Measurements from ENCODE around the gene MMS19. TPM values are rescaled to one million over a fixed set of nuclear protein-coding genes. Genes with fewer than 3 reads are reported as not detected.

MMS19 gene
- total RNA-seq, 1 donor from 2014 or later = 93.2 TPM

DNA sequence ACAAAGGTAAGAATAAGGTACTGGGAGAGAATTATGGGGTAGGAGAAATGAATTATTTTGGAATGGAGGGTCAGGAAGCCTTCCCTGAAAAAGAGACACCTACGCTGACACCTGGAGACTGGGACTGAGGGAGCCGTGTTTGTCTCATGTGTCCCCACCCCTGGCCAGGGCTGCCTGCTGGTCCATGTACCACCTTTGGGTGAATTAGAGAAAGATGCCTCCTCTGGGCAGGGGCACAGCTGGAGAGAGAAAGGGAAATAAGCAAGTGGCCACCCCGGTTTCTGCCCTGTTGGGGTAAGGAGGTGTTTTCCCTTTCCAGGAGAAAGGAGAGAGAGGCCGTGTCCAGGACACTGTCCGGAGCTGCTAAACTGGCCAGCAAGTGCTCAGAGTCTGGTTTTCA lies 22.3 kb upstream of the MMS19 start:
- no peaks in the 10 kb centered on the region for H3K36me3 Mint-ChIP-seq (ENCODE audit: low read depth)
- H3K4me1 Mint-ChIP-seq (ENCODE audit: low read depth) = no peaks in the 10 kb centered on the region
- H3K27ac Mint-ChIP-seq = no peak overlapping the region
- no peak for DNase-seq (ENCODE audit: low spot score)
- no peaks in the 10 kb centered on the region for H3K9me3 Mint-ChIP-seq
- H3K4me3 Mint-ChIP-seq = no peak overlapping the region
- peaks cover 16% of the 10 kb centered on the region for H3K27me3 Mint-ChIP-seq (ENCODE audit: insufficient read depth)
- intact Hi-C loops (cut with micrococcal nuclease) = no loop called here

DNA sequence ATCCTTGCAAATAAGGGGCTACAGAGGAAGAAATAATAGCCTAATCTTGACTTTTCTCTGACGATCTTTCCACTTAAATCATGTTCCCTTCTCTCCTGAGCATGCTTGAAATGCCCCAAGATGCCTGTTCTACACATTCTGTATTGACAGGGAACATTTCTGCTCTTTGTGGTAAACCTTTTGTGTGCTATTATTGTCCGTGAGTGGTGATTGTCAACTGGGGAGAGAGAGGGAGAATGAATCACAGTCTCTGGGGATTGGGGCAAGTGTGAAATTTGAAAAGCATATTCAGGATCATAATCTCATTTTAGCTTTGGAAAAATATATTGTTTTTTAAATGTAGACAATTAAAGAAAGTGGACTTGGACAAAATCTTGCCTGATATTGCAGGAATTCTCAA lies 21.1 kb upstream of the MMS19 start:
- Mint-ChIP-seq H3K9me3 (no peaks in the 10 kb centered on the region), H3K27ac (no peak overlapping the region), H3K27me3 (ENCODE audit: insufficient read depth) (peaks cover 17% of the 10 kb centered on the region), H3K4me1 (ENCODE audit: low read depth) (no peaks in the 10 kb centered on the region), H3K4me3 (no peak overlapping the region), H3K36me3 (ENCODE audit: low read depth) (no peaks in the 10 kb centered on the region)
- intact Hi-C loops (cut with micrococcal nuclease) = no loop called here
- no peak for DNase-seq (ENCODE audit: low spot score)

DNA sequence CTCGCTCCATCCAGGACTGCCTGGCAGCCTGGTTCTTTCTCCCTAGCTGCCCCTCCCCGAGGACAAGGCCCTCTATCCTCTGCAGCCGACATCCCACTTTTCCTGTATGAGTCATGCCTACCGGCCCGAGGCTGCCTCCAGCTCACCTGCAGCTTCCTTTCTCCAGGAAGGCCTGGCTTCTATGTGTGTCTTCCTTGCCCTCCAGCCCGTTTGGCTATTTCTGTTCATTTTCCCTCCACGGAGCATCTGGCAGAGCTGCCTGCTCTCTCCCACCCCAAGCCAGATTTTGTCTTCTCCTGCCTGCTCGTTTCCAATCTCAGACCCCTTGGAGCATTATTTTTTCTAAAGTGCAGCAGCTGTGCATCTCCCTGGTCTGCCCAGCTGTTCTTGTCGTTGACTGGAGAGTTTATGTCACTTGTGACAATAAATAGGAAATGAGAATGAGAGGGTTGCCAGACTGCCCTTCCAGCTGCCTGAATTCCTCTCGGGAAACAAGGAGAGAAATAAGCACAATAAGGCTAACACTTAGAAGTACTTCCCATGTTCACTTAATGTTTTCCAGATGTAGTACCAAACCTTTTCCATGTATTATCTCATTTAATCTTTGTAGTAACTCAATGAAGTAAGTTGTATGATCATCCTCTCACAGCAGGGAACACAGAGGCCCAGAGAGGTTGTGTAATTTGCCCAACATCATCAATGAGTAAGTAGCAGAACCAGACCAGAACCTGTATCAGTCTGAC lies 20.2 kb upstream of the MMS19 start:
- H3K4me3 Mint-ChIP-seq = no peak overlapping the region

DNA sequence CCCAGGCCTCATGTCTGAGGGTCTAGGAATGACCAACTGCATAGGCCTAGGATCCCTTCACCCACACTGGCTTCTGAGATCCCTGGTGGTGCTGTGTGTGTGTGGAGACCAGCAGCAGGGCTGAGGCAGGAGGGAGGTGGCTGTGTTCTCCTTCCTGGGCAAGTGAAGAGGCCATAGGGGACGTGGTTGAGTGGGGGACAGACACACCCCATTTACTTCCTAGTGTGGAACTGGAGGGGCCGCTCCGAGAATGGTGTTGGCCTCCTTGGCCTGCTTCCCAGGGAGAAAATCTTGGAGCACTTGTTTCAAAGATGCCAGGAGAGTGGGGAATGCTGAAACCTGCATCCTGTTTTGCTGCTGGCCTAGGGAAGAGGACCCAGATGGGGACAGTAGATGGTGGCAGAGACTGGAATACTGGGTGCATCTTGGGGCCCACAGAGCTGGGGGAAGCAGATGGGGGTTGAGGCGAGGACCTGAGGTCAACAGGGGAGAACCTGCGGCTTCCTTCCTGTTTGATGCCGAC lies 19.6 kb upstream of the MMS19 start:
- peaks cover 19% of the 10 kb centered on the region for H3K27me3 Mint-ChIP-seq (ENCODE audit: insufficient read depth)
- DNase-seq (ENCODE audit: low spot score) = no peak
- H3K36me3 Mint-ChIP-seq (ENCODE audit: low read depth) = no peaks in the 10 kb centered on the region
- H3K4me3 Mint-ChIP-seq = no peak overlapping the region
- no peak overlapping the region for H3K27ac Mint-ChIP-seq
- intact Hi-C loops (cut with micrococcal nuclease) = no loop called here
- H3K9me3 Mint-ChIP-seq = no peaks in the 10 kb centered on the region
- no peaks in the 10 kb centered on the region for H3K4me1 Mint-ChIP-seq (ENCODE audit: low read depth)

More for the DNA sequence above, 20.2 kb upstream of the MMS19 start:
- Mint-ChIP-seq H3K27ac (no peak overlapping the region), H3K9me3 (no peaks in the 10 kb centered on the region), H3K27me3 (ENCODE audit: insufficient read depth) (peaks cover 19% of the 10 kb centered on the region), H3K4me1 (ENCODE audit: low read depth) (no peaks in the 10 kb centered on the region), H3K36me3 (ENCODE audit: low read depth) (no peaks in the 10 kb centered on the region)
- DNase-seq (ENCODE audit: low spot score) = no peak
- intact Hi-C loops (cut with micrococcal nuclease) = no loop called here

DNA sequence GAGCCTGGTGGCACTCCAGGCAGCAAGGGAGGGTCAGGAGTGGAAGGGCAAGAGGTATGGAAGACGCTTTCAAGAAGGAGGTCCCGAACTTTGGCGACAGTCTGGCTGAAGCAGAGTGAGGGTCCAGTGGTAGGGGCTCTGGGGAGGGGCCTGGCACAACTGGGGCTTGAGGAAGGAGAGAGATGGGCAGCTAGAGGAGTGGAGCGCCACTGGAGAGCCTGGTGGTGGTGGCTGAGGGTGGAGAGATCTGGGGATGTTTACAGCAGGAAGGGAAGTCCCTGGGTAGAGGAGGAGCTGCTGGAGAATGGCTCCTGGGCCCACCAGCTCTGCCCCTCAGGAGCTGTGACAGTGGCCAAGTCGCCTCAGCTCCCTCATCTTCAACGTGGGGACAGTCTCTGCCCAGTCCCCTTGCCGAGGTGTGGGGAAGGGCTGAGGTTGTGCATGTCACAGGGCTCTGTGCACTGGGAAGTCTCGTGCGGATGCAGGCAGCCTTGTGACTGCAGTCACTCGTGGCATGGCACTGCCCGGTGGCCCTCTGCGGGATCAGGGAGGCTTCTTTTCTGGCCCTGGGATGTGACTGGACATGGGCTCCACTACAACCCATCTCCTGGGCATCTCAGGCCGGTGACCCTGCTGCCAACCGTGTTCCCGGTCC lies 19.0 kb upstream of the MMS19 start:
- no peaks in the 10 kb centered on the region for H3K9me3 Mint-ChIP-seq
- intact Hi-C loops (cut with micrococcal nuclease) = no loop called here
- no peaks in the 10 kb centered on the region for H3K36me3 Mint-ChIP-seq (ENCODE audit: low read depth)
- H3K27me3 Mint-ChIP-seq (ENCODE audit: insufficient read depth) = peaks cover 16% of the 10 kb centered on the region
- H3K4me3 Mint-ChIP-seq = no peak overlapping the region
- no peak for DNase-seq (ENCODE audit: low spot score)
- no peak overlapping the region for H3K27ac Mint-ChIP-seq
- H3K4me1 Mint-ChIP-seq (ENCODE audit: low read depth) = no peaks in the 10 kb centered on the region

DNA sequence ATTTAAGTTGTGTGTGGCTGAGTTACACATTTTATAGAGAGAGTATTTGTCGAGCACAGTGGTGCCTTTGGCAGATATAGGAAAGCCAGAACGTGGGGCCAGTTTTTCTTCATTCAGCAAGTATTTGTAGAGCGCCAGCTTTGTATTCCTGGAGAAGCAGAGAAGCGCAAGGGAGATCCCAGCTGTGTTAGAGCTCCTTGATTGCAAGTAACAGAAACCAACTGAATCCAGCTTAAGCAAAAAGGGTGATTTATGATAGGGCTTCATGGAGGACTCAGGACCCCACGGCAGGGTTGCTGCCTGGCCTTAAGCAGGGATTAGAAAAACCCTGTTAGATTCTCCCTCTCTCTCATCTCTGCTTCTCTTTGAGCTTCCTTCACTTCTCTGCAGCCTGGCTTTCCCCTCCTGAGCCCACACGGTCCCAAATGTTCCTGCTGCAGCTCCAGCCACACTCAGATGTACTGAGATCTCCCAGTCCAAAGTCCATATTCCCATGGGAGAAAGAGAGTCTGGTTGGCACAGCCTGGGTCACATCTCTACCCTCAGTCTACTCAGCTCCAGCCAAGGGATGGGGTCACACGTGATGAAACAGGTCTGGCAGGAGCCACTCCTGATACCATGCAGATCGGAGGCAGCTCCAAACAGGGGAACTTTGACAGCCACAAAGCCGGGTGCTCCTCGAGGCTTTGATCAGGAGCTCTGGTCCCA lies 17.2 kb upstream of the MMS19 start:
- no peaks in the 10 kb centered on the region for H3K9me3 Mint-ChIP-seq
- DNase-seq (ENCODE audit: low spot score) = no peak
- H3K27ac Mint-ChIP-seq = no peak overlapping the region
- H3K4me1 Mint-ChIP-seq (ENCODE audit: low read depth) = no peaks in the 10 kb centered on the region
- no peaks in the 10 kb centered on the region for H3K36me3 Mint-ChIP-seq (ENCODE audit: low read depth)
- H3K27me3 Mint-ChIP-seq (ENCODE audit: insufficient read depth) = peaks cover 11% of the 10 kb centered on the region
- H3K4me3 Mint-ChIP-seq = no peak overlapping the region
- intact Hi-C loops (cut with micrococcal nuclease) = no loop called here

DNA sequence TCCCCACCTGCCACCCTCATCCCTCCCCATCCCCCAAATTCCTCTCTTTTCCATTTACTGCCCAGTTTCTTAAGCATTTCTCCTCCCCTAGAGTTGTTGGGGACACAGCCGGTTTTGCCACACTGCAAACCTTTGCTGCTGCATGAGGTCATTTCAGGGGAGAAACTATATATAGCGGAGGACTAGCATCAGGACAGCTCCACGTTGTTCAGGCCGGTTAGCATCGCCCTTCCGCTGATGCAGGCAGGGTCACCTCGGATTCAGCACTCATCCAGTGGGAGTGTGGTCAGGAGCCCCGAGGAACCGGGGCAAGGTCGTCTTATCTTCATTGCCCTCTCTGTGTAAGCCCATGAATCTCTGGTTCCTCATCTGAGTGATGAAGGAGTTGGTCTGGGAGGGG lies 16.1 kb upstream of the MMS19 start:
- no peaks in the 10 kb centered on the region for H3K4me1 Mint-ChIP-seq (ENCODE audit: low read depth)
- peaks cover 7% of the 10 kb centered on the region for H3K27me3 Mint-ChIP-seq (ENCODE audit: insufficient read depth)
- intact Hi-C loops (cut with micrococcal nuclease) = no loop called here
- H3K4me3 Mint-ChIP-seq = no peak overlapping the region
- no peaks in the 10 kb centered on the region for H3K36me3 Mint-ChIP-seq (ENCODE audit: low read depth)
- DNase-seq (ENCODE audit: low spot score) = no peak
- H3K9me3 Mint-ChIP-seq = no peaks in the 10 kb centered on the region
- H3K27ac Mint-ChIP-seq = no peak overlapping the region

DNA sequence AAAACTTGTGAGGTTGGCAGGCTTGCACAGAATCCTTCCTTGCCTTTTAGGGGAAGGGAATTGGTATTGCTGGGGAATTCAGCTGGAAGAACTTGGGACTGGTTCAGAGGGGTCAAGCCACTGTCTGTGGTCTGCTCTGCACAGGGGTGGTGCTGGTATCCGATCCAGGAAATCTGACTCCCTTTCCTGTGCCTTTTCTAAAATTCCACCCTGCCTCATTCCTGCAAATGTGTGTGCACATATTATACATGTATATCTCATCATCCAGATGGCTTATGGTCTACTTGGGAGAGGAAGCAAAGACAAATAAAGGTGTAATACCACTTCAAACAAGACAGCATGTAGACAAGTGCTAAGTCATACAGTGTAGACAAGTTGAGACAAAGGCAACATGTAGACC lies 14.8 kb upstream of the MMS19 start:
- Mint-ChIP-seq H3K27me3 (ENCODE audit: insufficient read depth) (peaks cover 7% of the 10 kb centered on the region), H3K4me1 (ENCODE audit: low read depth) (no peaks in the 10 kb centered on the region), H3K27ac (no peak overlapping the region), H3K4me3 (no peak overlapping the region), H3K36me3 (ENCODE audit: low read depth) (no peaks in the 10 kb centered on the region), H3K9me3 (no peaks in the 10 kb centered on the region)
- intact Hi-C loops (cut with micrococcal nuclease) = no loop called here
- DNase-seq (ENCODE audit: low spot score) = no peak

DNA sequence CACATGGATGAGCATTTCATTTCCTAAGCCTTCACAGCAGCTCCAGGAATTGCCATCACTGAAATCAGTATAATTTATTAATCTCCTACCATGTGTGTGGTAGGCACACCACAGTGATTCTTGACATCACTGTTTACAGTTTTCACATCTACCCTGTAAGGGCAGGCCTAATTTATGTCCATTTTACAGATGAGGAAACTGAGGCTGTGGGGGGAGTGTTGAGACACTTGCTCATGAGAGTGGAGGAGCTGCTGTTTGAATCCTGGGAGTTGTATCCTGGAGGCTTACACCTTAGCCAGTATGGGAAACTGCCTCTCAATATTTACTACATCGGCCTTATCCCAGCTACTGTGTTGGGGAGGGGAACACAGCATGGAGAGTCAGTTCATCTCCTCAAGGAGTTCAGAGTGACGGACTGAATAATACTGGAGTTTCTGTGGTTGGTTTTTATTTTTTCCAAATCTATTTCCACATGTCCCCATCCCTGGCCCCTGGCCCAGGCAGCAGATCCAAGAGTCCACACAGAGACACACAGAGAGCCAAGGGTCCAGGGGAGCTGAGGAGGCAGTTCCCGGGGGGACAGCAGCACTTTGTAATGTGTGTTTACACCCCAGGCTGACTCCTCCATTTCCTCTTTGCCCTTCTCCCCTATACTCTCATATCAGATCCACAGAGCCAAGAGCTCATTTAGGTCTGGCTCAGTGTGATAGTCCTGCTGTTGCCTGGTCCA lies 13.7 kb upstream of the MMS19 start:
- Mint-ChIP-seq H3K4me3 (no peak overlapping the region), H3K27ac (no peak overlapping the region), H3K4me1 (ENCODE audit: low read depth) (no peaks in the 10 kb centered on the region), H3K36me3 (ENCODE audit: low read depth) (no peaks in the 10 kb centered on the region), H3K27me3 (ENCODE audit: insufficient read depth) (peaks cover 7% of the 10 kb centered on the region), H3K9me3 (no peaks in the 10 kb centered on the region)
- no peak for DNase-seq (ENCODE audit: low spot score)
- intact Hi-C loops (cut with micrococcal nuclease) = no loop called here

DNA sequence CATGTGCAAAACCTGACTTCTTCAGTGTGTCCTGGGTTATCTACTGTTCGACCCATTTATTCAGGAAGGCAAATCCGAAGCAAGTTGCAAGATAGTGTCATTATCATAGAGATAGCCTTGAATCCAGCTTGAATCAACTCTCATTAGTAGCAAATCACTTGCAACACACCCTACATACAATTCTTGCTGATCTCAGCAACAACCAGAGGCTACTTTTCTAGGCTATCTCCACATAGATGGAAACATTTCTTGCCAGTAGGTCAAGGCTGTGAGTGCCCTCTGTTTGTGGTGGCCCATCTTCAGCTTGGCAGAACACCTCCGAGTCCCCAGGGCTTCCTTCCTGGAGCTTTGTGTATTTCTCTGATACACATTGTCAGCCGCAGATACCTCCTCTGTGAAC lies 12.5 kb upstream of the MMS19 start:
- no peak for DNase-seq (ENCODE audit: low spot score)
- Mint-ChIP-seq H3K27me3 (ENCODE audit: insufficient read depth) (peaks cover 6% of the 10 kb centered on the region), H3K27ac (no peak overlapping the region), H3K4me1 (ENCODE audit: low read depth) (no peaks in the 10 kb centered on the region), H3K36me3 (ENCODE audit: low read depth) (no peaks in the 10 kb centered on the region), H3K9me3 (no peaks in the 10 kb centered on the region), H3K4me3 (no peak overlapping the region)
- intact Hi-C loops (cut with micrococcal nuclease) = no loop called here

DNA sequence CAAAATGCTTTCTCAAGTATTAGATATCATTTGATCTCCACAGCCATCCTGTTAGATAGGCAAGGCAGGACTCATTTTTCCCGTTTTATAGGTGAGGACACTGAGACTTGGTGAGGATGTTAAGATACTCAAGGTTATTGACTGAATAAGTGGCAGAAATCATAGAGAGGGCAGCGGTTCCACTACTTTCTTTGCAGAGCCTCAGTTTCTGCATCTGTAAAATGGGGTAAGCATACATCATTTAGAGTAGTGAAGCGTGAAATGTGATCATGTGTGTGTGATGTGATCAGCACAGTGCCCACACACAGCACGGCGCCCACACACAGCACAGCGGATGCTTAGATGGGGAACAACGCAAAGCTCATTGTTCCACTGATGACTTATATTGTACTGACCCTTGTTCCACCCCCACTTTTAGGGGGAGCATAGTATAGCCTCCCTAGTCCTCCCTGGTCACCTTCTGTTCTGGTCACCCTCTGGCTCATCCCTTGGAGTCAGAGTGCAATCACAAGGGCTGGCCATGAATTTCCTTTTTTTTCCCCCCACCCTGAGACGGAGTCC lies 11.0 kb upstream of the MMS19 start:
- Mint-ChIP-seq H3K9me3 (no peaks in the 10 kb centered on the region), H3K4me1 (ENCODE audit: low read depth) (no peaks in the 10 kb centered on the region), H3K27me3 (ENCODE audit: insufficient read depth) (peaks cover 2% of the 10 kb centered on the region), H3K27ac (no peak overlapping the region), H3K36me3 (ENCODE audit: low read depth) (no peaks in the 10 kb centered on the region), H3K4me3 (no peak overlapping the region)
- DNase-seq (ENCODE audit: low spot score) = no peak
- intact Hi-C loops (cut with micrococcal nuclease) = no loop called here

DNA sequence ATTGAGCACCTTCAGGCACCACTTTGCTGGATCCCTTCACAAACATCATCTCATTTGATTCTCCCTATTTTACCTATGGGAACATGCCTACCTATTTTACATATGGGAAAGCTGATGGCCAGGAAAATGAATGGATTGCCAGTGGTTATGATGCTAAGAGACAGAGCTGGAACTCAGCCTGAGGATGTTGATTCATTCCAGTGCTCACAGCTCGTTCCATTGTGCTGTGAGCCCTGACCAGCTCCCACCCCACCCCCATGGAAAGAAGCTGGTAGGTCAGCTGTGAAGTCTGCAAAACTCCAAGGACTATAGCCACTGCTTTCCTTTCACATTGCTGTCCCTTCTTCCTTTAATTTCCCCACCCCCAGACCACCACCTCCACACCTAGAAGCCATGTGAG lies 10.1 kb upstream of the MMS19 start:
- no peak overlapping the region for H3K4me3 Mint-ChIP-seq

More for the DNA sequence above, 10.1 kb upstream of the MMS19 start:
- H3K36me3 Mint-ChIP-seq (ENCODE audit: low read depth) = no peaks in the 10 kb centered on the region
- H3K9me3 Mint-ChIP-seq = no peaks in the 10 kb centered on the region
- no peaks in the 10 kb centered on the region for H3K4me1 Mint-ChIP-seq (ENCODE audit: low read depth)
- DNase-seq (ENCODE audit: low spot score) = no peak
- intact Hi-C loops (cut with micrococcal nuclease) = no loop called here
- H3K27ac Mint-ChIP-seq = no peak overlapping the region
- H3K27me3 Mint-ChIP-seq (ENCODE audit: insufficient read depth) = no peaks in the 10 kb centered on the region

All from activated T-helper 1 cell treated with anti-CD3 and anti-CD28 coated beads, Interleukin-12 subunit alpha, Interleukin-12 subunit beta, Interleukin-2, Interleukin-4 antibody, amounts not matched to agents 30 ng/mL and 10 ng/mL and 1 ng/mL, durations not matched to agents 14 hours and 24 hours and 36 hours (primary cell).